HepG2 (cell line): ENCODE results near the gene HOXC4. TPM values are rescaled to one million over a fixed set of nuclear protein-coding genes. Genes with fewer than 3 reads are reported as not detected.

ENCODE experiments used
- ATAC-seq: fragments of 200-7000 bp; cut with Tn5 transposase; 3 replicates; pipeline ENCODE4 v1.9.1; 2020; ENCODE audit warnings: mild to moderate bottlenecking, moderate library complexity
- BruUV-seq: library from RNA; stranded (reverse); fragments of 400-500 nt; replicated peaks from 2 replicates; lab custom pipeline; 2021; lab: Mats Ljungman, UMichigan
- CTCF ChIA-PET: fragments of 300-600 bp; formaldehyde crosslinking; extraction: SDS; loops from one replicate; lab custom pipeline; 2021; ENCODE audit warnings: low total read pairs, inconsistent platforms, low intra/inter-chr PET ratio; lab: Yijun Ruan, JAX
- POLR2A ChIA-PET: fragments of 350-600 bp; sonication (Branson Sonifier 250); formaldehyde crosslinking; loops from one replicate; lab custom pipeline; 2020; ENCODE audit warnings: antibody characterized with exemption, inconsistent platforms; lab: Yijun Ruan, JAX
- DNase-seq: peaks from one replicate; pipeline ENCODE4 v3.0.0-alpha.2; 2015; ENCODE audit warnings: low spot score
- FAIRE-seq: peaks from 3 replicates; lab custom pipeline; 2011; peaks lifted over from hg19 to GRCh38; lab: Jason Lieb, UNC
- H2AFZ ChIP-seq: one replicate; pipeline ENCODE4 v1.6.1; 2011; ENCODE audit warnings: low read length, inconsistent platforms
- H3K27ac ChIP-seq: fragments of 300-600 bp; 3 replicates; pipeline ENCODE4 v1.8.0; 2011; ENCODE audit warnings: mixed run types, mild to moderate bottlenecking, mixed read lengths, low read length, inconsistent platforms; ENCODE audit not compliant: insufficient read depth; ENCODE audit errors: extremely low read length
- H3K27me3 ChIP-seq, 2 experiments: fragments of 200-600 bp in 1 of 2; 2 replicates in 1 of 2; 3 replicates in 1 of 2; pipeline versions ENCODE4 v1.6.0 to v1.8.0; 2011; ENCODE audit warnings: low read length in 2 of 2, mild to moderate bottlenecking in 2 of 2, moderate library complexity in 2 of 2, inconsistent platforms in 1 of 2; ENCODE audit not compliant: insufficient read depth in 2 of 2, control insufficient read depth in 1 of 2
- H3K36me3 ChIP-seq, 2 experiments: fragments of 200-600 bp in 1 of 2; replicated peaks in 1 of 2; 2 replicates in 1 of 2; 3 replicates in 1 of 2; pipeline versions ENCODE4 v1.5.1 to v1.8.0; 2011; ENCODE audit warnings: low read length in 2 of 2, inconsistent platforms in 1 of 2; ENCODE audit not compliant: insufficient read depth in 2 of 2, control insufficient read depth in 1 of 2
- H3K4me1 ChIP-seq: 2 replicates; pipeline ENCODE4 v1.5.1; 2012; ENCODE audit warnings: low read length, inconsistent platforms; ENCODE audit not compliant: insufficient read depth
- H3K4me2 ChIP-seq: 2 replicates; pipeline ENCODE4 v1.6.0; 2011; ENCODE audit warnings: low read depth, low read length, inconsistent platforms
- H3K4me3 ChIP-seq, 3 experiments: fragments of 200-600 bp in 1 of 3; sonication (generic), shearing (Covaris generic) in 1 of 3; replicated peaks in 1 of 3; 2 replicates each; pipeline ENCODE4 v1.5.1; 2011 to 2016; ENCODE audit warnings: low read length in 3 of 3, inconsistent platforms in 2 of 3, low read depth in 2 of 3, mild to moderate bottlenecking in 2 of 3, control low read depth in 1 of 3, mixed read lengths in 1 of 3; ENCODE audit not compliant: insufficient read depth in 1 of 3
- H3K79me2 ChIP-seq: one replicate; pipeline ENCODE4 v1.6.1; 2011; ENCODE audit warnings: low read length, inconsistent platforms; ENCODE audit not compliant: insufficient read depth
- H3K9ac ChIP-seq: 2 replicates; pipeline ENCODE4 v1.6.0; 2011; ENCODE audit warnings: mild to moderate bottlenecking, low read depth, low read length, inconsistent platforms; ENCODE audit not compliant: insufficient read depth
- H3K9me3 ChIP-seq: 2 replicates; pipeline ENCODE4 v1.5.1; 2012; ENCODE audit warnings: mild to moderate bottlenecking, low read length
- H4K20me1 ChIP-seq: 2 replicates; pipeline ENCODE4 v1.6.0; 2011; ENCODE audit warnings: inconsistent platforms, mild to moderate bottlenecking, low read length, moderate library complexity; ENCODE audit not compliant: insufficient read depth
- ELF3 ChIP-seq: IDR thresholded peaks from 2 replicates; pipeline ENCODE4 v1.6.1; 2016; ENCODE audit warnings: missing genetic modification reagents, missing compliant biosample characterization
- GABPB1 ChIP-seq: IDR thresholded peaks from 2 replicates; pipeline ENCODE4 v1.6.1; 2016; ENCODE audit warnings: mild to moderate bottlenecking, missing genetic modification reagents, moderate library complexity, missing compliant biosample characterization
- ISL2 ChIP-seq: sonication (generic); formaldehyde crosslinking; IDR thresholded peaks from 2 replicates; pipeline ENCODE4 v1.5.0; 2020; ENCODE audit warnings: missing genetic modification reagents
- NFE2 ChIP-seq: sonication (generic); formaldehyde crosslinking; IDR thresholded peaks from 2 replicates; pipeline ENCODE4 v1.4.0; 2020; ENCODE audit warnings: missing genetic modification reagents
- NFRKB ChIP-seq: fragments of 450-650 bp; IDR thresholded peaks from 2 replicates; pipeline ENCODE4 v1.6.1; 2017
- RFXAP ChIP-seq: sonication (generic); formaldehyde crosslinking; IDR thresholded peaks from 2 replicates; pipeline ENCODE4 v1.4.0; 2020; ENCODE audit warnings: missing genetic modification reagents, borderline replicate concordance
- ZNF350 ChIP-seq: sonication (generic); formaldehyde crosslinking; IDR thresholded peaks from 2 replicates; pipeline ENCODE4 v1.4.0; 2020; ENCODE audit warnings: mild to moderate bottlenecking, low read depth, missing genetic modification reagents, borderline replicate concordance
- ZNF747 ChIP-seq: sonication (generic); formaldehyde crosslinking; IDR thresholded peaks from 2 replicates; pipeline ENCODE4 v1.8.1; 2023; ENCODE audit warnings: missing genetic modification reagents, mild to moderate bottlenecking, borderline replicate concordance
- ZNF773 ChIP-seq: sonication (generic); formaldehyde crosslinking; IDR thresholded peaks from 2 replicates; pipeline ENCODE4 v1.4.0; 2020; ENCODE audit warnings: missing genetic modification reagents, borderline replicate concordance
- ZNF775 ChIP-seq: sonication (generic); formaldehyde crosslinking; IDR thresholded peaks from 2 replicates; pipeline ENCODE4 v1.4.0; 2020; ENCODE audit warnings: missing genetic modification reagents, mild to moderate bottlenecking, moderate library complexity, borderline replicate concordance
- ZNF83 ChIP-seq: sonication (generic); formaldehyde crosslinking; IDR thresholded peaks from 2 replicates; pipeline ENCODE4 v1.4.0; 2020; ENCODE audit warnings: missing genetic modification reagents, mild to moderate bottlenecking, borderline replicate concordance
- ZSCAN20 ChIP-seq: sonication (generic); formaldehyde crosslinking; IDR thresholded peaks from 2 replicates; pipeline ENCODE4 v1.4.0; 2020; ENCODE audit warnings: missing genetic modification reagents, mild to moderate bottlenecking, borderline replicate concordance
- WGBS: methylation state at CpG from one replicate; pipeline ENCODE4 v1.1.6; 2017; ENCODE audit warnings: low lambda C conversion rate; 5-methylcytosine and 5-hydroxymethylcytosine counted together
- in situ Hi-C: cut with HindIII; loops from 2 replicates; pipeline ENCODE4 v1.10.0; 2017; ENCODE audit warnings: low pct_unique_long_range_greater_than_20kb; ENCODE audit not compliant: extremely low pct_ligation_motif_present
- intact Hi-C: fragments of 100-400 bp; cut with micrococcal nuclease; formaldehyde crosslinking; loops from one replicate; pipeline ENCODE4 v1.10.0; 2022; ENCODE audit not compliant: unreplicated experiment
- polyA plus RNA-seq, 8 experiments: library from polyadenylated mRNA; depleted of rRNA in 3 of 8; stranded (reverse) in 7 of 8; unstranded in 1 of 8; fragments of >200 nt; fragmentation: Illumina TruSeq in 4 of 8; extraction: Trizol in 4 of 8; gene quantifications; 2 replicates each; pipeline versions ENCODE4 v1.2.1 to v1.2.3, GENCODE V29; 2011 to 2016; ENCODE audit warnings: low read depth in 4 of 8, missing spikeins in 1 of 8, mixed read lengths in 1 of 8; ENCODE audit not compliant: insufficient read depth in 1 of 8
- total RNA-seq, 5 experiments: library from RNA; depleted of rRNA; stranded (reverse); fragments of >200 nt; fragmentation: Illumina TruSeq; extraction: Trizol; gene quantifications; 2 replicates each; pipeline ENCODE4 v1.2.3, GENCODE V29; 2016; ENCODE audit warnings: low read depth in 1 of 5
- TF ChIP-seq, protein P1 (sequence below): sonication (generic); formaldehyde crosslinking; IDR thresholded peaks from 2 replicates; pipeline ENCODE4 v1.4.0; 2020; ENCODE audit warnings: mild to moderate bottlenecking, missing genetic modification reagents
- TF ChIP-seq, protein P2 (sequence below): sonication (generic); formaldehyde crosslinking; IDR thresholded peaks from 2 replicates; pipeline ENCODE4 v1.9.0; 2021; ENCODE audit warnings: missing genetic modification reagents, borderline replicate concordance

Gene HOXC4
- total and polyA plus RNA-seq, 2 of the 13 experiments (the other 11 are each of a cell fraction or from before 2014, with no cell fraction given) = not detected

DNA sequence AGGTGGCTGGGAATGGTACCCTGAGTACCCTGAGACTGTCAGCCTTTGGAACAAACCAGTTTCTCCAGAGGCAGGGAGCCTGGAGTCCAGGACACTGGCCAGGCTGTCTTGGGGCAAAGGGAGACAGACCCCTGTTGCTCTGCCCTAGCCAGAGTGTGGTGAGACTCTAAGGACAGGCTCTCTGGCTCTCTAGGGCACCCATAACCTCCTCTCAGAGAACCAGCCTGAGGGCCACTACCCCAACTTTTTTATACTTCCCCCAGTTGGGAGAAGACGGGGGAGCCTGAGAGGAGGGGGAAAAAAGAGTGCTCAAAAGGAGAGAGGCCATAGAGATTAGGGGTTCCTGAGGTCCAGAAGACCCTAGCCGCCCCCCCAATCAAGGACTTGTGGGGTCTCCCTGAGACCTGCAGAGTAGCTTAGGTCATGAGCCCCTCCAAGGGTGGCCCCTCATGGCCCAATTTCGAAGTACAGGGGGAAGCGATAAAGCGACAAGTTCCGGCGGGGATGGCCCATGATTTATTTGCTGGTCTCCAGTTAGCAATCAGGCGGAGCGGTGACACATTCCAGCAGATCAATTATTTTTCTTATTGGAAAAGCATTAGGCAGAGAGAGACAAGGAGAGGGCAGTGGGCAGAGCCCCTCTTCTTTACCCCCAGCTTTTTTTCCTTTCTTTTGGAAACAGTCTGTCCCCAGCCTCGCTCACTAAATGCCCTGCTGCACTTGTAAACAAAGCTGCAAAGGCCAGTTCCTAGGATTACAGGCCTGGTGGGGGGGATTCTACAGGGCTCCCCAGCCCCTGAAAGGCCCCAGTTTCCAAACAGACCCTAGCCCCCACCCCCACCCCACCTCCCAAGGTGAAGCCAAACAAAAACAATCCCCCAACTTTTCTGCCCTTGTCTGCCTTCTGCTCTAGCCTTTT lies 43.3 kb upstream of the HOXC4 start:
- H3K27me3 ChIP-seq = peaks cover 23 to 89% of the 10 kb centered on the region in 2 experiments
- intact Hi-C loops (no loop called here), in situ Hi-C loops (loop anchor here (10.0 kb wide), 1 partner anchor 354 kb away; the partner anchor contains the start of gene GPR84)
- BruUV-seq = no TSS peak
- ATAC-seq (no peak), FAIRE-seq (no peak), DNase-seq (no peak)
- no peaks in the 10 kb centered on the region for H4K20me1 ChIP-seq
- no peak overlapping the region for H3K4me2 ChIP-seq
- ChIA-PET CTCF (interaction anchor here (1.3 kb wide), 1 partner anchor 191 kb away, joined by 4 read pairs; no protein-coding TSS in a partner anchor), POLR2A (no interaction called here)
- no peak overlapping the region for H3K4me3 ChIP-seq
- TF ChIP-seq NFRKB (no peak), ZNF775 (CRISPR knock-in tag) (no peak), ELF3 (no peak), ZNF747 (CRISPR knock-in tag) (no peak), NFE2 (CRISPR knock-in tag) (no peak), ZSCAN20 (CRISPR knock-in tag) (no peak), ISL2 (CRISPR knock-in tag) (no peak), ZNF773 (CRISPR knock-in tag) (no peak), ZNF83 (CRISPR knock-in tag) (no peak), GABPB1 (CRISPR knock-in tag) (no peak), RFXAP (no peak), ZNF350 (CRISPR knock-in tag) (no peak)
- TF ChIP-seq, protein P1, sequence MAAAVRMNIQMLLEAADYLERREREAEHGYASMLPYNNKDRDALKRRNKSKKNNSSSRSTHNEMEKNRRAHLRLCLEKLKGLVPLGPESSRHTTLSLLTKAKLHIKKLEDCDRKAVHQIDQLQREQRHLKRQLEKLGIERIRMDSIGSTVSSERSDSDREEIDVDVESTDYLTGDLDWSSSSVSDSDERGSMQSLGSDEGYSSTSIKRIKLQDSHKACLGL (CRISPR knock-in tag) = no peak
- TF ChIP-seq, protein P2, sequence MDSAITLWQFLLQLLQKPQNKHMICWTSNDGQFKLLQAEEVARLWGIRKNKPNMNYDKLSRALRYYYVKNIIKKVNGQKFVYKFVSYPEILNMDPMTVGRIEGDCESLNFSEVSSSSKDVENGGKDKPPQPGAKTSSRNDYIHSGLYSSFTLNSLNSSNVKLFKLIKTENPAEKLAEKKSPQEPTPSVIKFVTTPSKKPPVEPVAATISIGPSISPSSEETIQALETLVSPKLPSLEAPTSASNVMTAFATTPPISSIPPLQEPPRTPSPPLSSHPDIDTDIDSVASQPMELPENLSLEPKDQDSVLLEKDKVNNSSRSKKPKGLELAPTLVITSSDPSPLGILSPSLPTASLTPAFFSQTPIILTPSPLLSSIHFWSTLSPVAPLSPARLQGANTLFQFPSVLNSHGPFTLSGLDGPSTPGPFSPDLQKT (CRISPR knock-in tag) = no peak
- H3K4me1 ChIP-seq = peaks cover 30% of the 10 kb centered on the region
- 22% methylated on average over 5 of the region's 10 CpGs for WGBS
- no peaks in the 10 kb centered on the region for H3K9me3 ChIP-seq
- no peak overlapping the region for H2AFZ ChIP-seq
- no peak overlapping the region for H3K27ac ChIP-seq
- no peaks in the 10 kb centered on the region for H3K79me2 ChIP-seq
- no peaks in the 10 kb centered on the region for H3K36me3 ChIP-seq
- no peak overlapping the region for H3K9ac ChIP-seq
